ENCODE measurements around the gene MOV10L1.
"Not testable (repeated sequence)": the region's sequence is repeated elsewhere in the genome, so short reads cannot be mapped to it uniquely, and the experiment has no call there.

Gene MOV10L1

DNA sequence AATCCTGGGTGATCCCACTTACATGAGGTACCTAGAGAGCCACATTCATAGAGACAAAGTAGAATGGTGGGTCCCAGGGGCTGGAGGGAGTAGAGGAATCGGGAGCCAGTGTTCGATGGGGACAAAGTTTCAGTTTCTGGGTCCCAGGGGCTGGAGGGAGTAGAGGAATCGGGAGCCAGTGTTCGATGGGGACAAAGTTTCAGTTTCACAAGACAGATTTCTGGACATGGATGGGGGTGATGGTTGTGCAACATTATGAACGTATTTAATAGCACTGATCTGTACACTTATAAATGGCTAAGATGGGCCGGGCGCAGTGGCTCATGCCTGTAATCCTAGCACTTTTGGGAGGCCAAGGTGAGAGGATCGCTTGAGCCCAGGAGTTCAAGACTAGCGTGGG, 115.2 kb downstream of the MOV10L1 start:
- not testable (repeated sequence) for DNase-seq (ENCODE audit: low read depth)

DNA sequence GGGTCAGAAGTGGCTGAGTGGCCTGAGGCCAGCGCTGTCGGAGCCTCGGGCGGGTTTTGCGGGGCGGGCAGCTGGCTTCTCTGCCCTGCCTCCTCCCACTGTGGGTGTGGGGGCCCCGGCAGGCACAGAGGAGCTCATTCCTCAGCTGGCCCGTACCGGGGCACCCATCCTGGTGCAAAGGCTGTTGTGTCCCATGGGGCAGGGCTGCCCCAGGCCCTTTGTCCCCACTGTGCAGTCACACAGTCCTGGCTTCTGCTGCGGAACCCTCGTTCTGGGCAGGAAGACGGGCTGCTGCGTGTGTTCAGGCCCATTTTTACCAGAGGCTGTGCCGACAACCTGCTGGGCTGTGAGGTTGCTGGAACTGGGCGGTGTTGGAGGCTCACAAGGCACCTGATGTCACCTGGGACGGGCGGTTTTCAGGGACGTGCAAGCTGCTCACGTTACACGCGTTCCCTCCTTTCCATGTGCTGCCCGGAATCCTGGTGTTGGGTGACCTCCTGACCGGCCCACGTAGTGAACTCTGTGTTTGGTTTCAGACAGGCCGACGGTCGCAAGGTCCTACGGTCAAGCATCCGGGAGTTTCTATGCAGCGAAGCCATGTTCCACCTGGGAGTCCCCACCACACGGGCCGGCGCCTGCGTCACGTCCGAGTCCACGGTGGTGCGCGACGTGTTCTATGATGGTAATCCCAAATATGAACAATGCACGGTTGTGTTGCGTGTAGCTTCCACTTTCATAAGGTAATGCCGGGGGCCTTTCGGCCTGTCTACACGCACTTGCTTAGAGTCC, 116.2 kb downstream of the MOV10L1 start:
- DNase-seq (ENCODE audit: low read depth): no peak

DNA sequence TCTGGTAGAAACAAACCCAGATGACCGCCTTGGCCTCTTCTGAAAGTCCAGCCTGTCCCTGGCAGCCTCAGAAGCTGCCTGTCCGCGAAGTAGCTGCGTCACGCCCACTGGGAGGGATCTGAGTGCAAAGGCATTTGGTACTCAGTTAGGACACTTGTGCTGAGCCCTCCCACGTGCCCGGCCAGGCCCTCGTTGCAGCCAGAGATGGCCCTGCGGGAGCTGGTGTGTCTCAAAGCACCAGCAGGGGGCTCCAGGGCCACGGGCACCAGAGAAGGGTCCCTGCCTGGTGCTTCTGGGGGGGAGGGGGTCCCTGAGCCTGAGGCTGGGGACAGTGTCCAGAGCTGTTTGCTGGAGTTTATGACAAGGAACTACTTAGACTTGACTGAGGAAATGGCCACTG, 116.8 kb downstream of the MOV10L1 start:
- no peak for DNase-seq (ENCODE audit: low read depth)

DNA sequence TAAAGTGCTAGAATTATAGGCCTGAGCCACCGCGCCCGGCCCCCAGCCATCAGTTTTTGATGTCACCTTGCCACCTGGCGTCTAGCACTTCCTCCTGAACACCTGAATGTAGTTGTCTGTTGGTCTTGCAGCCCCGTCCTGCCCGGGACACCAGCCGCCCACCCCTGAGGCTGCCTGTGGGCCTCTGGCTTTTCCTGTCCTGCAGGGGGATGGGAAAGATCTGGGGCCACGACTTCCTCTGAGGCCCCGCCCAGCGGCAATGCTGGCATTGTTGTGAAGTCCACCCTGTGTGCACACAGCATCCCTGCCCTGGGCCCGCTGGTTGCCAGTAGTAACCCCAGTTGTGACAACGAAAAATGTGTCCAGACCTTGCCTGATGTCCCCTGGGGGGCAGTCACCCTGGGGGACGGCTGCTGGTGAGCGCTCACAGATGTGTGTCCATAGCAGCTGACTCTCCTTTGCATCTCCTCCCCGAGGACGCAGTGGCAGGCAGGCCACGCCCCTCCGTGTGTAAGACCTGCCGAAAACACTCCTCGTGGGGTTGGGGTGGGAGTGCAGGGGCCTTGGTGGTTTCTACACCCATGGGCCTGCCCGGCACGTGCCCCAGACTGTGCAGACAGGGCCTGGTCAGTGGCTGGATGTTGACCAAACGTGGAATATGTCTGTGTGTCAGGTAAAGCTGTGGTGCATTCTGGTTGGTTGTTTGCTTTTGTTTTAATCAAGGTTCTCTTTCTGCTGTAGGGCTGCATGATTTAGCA, 117.8 kb downstream of the MOV10L1 start:
- no peak for DNase-seq (ENCODE audit: low read depth)

DNA sequence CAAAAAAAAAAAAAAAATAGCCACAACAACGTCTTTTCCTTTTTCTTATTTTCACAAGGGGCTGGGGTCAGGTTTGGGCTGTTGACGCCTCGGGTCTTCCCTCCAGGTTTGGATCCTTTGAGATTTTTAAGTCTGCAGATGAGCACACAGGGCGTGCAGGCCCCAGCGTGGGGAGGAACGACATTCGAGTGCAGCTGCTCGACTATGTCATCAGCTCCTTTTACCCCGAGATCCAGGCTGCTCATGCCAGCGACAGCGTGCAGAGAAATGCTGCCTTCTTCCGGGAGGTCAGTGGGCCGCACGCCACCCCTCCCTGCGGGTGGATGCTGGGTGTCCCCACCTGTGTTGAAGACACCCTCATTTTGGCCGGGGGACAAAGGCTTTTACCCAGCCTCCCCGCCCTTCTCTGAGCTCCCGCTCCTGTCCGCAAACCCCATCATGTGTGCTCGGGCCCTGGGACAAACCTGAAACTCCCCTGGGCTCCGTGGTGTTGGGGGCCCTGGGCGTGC, 118.7 kb downstream of the MOV10L1 start:
- no peak for DNase-seq (ENCODE audit: low read depth)

DNA sequence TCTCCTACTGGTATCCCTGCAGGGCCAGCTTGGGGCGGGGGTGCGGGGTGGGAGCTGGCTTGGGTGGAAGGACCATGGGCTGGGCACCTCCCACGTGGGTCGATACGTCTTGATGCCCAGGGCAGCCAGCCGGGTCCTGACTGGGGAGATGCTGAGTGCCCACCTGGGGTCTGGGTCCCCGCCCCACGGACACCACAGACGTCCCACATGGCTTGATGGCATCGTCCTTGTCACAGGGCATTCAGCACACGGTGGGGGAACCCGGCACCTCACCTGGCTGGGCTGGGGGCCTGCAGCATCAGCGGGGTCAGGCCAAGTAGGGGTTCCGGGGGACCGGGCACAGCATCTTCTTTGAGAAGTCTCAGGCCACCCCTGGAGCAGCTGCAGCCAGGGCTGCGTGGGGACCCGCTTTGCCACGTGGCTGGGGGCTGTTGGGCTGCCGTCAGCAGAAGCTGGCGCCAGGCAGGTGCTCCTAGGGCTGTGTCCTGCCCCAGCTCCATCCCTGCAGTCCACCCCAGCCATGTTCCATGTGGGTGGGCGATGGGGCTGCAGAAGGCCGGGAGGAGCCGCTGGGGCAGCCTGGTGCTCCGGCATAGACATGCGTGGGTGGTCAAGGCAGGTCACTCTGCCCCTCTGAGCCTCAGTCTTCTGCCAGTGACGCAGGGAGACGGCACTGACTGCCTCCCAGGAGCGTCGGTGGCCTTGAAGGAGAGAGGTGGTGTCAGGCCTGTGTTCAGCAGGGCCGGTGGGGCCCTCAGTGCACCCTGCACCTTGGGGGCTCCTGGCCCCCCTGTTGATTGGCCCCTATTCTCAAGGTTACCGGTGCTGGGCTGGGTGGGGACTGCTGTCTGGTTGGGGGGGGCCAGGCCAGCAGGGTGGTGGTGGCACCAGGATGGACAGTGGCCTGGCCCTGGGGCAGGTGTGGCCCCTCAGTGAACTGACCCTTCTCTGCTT, 119.4 kb downstream of the MOV10L1 start:
- DNase-seq (ENCODE audit: low read depth): no peak

DNA sequence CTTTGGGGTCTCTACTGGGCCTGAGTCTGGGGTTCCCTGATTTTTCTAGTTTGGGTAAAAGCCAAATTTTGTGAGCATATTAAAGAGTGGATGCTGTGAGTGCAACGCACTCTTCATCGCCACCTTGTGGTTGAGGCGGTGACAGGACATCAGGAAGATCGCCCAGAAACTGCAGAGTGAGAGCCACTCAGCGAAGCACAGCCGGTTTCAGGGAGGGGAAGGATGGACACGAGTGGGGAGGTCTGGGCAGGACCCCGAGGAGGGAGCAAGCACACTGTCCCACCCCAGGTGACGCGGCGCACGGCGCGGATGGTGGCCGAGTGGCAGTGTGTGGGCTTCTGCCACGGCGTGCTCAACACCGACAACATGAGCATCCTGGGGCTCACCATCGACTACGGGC, 120.1 kb downstream of the MOV10L1 start:
- no peak for DNase-seq (ENCODE audit: low read depth)

DNA sequence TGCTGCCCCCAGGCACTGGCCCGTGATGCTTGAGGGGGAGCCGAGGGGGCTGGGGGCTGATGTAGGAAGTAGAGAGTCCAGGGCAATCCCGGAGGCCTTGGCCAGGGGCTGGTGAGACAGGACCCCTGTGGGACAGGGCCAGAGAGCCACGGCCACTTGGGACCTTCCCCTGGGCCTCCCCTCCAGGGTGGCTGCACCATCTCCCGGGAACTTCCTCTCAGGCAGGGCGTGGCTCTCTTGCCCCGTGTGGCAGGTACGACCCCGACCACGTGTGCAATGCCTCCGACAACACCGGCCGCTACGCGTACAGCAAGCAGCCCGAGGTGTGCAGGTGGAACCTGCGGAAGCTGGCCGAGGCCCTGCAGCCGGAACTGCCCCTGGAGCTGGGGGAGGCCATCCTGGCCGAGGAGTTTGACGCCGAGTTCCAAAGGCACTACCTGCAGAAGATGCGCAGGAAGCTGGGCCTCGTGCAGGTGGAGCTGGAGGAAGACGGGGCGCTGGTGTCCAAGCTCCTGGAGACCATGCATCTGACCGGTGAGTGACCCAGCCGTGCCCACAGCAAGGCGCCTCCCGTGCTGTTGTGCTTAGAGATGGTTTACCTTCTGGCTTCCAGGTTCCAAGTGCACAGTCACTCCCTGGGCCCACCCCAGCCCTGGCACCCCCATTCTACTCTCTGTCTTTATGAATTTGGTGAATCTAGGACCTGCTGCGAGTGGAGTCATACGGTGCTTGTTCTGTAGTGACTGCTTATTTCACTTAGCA, 120.8 kb downstream of the MOV10L1 start:
- no peak for DNase-seq (ENCODE audit: low read depth)

DNA sequence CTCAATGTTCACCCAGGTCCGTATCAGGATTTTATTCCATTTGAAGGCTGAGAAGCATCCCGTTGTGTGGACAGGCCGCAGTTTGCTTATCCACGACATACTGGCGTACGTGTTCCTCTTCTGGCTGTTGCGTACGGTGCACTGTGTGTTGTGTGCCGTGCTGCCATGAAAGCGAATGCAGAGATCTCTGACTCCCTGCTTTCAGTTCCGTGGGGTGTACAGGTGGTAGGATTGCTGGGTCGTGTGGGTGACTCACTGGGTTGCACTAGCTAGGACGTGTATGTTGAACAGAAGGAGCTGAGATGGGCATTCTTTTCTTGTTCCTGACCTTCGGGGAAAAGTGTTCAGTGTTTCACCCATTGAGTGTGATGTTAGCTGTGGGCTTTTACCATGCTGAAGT, 121.3 kb downstream of the MOV10L1 start:
- no peak for DNase-seq (ENCODE audit: low read depth)
